OCI-M2 (cell line): ENCODE data around the gene EFR3B.
"Not testable (repeated sequence)": the region's sequence is repeated elsewhere in the genome, so short reads cannot be mapped to it uniquely, and the experiment has no call there.

ENCODE experiments used
- DNase-seq: peaks from one replicate; lab custom pipeline; 2025; ENCODE audit not compliant: unreplicated experiment; lab: John Stamatoyannopoulos, UW

Gene EFR3B

DNA sequence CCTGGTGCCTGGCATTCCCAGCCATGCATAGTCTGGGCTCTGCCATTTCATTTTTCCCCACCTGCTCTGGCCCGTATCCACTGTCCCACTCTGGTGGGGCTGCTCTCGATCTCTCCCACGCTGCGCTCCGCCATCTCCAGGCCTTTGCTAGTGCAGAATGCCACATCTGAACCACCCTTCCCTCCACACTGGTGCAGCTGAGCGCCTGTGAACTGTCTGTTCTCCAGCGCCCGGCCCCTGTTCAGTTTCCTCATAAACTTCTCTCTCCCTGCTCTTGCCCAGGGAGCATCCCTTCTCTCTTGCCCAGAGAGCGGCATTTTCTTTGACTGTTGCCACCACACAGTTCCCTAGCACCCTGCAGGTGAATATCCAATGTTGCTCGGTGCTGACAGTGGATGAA lies 105.0 kb downstream of the EFR3B start:
- DNase-seq = no peak

DNA sequence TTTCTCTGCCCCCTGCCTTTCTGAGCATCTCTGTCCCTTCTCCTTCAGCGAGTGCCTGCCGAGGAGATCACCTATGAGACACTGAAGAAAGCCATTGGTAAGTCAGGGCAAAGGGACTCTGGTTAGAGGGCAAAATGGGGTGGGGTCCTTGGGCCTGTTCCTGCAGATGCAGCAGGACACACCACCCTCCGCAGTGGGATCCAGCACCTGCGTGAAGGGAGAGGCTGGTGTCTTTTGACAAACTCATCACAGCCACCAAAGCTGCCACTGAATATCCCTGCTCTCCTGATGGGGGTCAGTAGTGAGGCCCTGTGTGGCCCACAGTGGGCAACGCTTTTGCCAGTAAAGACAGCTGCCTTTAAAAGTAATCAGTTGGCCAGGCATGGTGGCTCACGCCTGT lies 107.8 kb downstream of the EFR3B start:
- DNase-seq = no peak

GRCh38 chr2:25150993-25151392 lies 109.1 kb downstream of the EFR3B start:
- not testable (repeated sequence) for DNase-seq

DNA sequence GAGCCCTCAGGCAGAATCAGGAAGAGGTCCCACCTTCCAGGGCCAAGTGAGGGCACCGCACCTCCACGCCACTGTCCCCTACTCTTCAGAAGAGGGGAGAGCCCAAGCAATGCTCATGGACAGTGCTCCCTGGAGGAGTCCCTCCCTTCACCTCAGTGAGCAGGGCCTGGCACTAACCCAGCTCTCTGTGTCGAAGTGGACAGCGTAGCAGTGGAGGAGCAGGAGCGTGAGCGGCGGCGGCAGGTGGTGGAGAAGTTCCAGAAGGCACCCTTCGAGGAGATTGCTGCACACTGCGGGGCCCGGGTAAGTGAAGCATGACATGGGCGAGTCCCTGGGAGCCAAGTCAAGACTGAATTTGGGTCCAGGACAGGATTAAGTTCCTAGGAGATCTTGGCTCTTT lies 109.8 kb downstream of the EFR3B start:
- DNase-seq = no peak

DNA sequence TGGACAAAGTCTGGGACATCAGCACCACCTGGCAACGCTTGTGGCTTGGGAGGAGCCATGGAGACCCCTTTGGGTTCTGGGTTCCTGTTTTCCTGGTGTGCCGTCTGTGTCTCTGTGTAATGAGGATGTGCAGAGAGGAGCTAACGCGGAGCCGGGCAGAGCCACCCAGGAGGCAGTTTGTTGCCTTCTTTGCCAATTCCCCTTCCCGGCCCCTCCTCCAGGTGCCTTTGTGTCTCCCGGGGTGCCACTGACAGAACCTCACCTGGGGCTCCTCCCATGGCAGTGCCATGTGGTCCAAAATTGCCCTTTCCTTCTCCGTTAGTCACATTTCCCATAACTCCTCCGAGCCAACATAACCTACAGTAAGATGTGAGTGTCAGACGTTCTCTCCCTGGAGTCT lies 113.5 kb downstream of the EFR3B start:
- DNase-seq = no peak

DNA sequence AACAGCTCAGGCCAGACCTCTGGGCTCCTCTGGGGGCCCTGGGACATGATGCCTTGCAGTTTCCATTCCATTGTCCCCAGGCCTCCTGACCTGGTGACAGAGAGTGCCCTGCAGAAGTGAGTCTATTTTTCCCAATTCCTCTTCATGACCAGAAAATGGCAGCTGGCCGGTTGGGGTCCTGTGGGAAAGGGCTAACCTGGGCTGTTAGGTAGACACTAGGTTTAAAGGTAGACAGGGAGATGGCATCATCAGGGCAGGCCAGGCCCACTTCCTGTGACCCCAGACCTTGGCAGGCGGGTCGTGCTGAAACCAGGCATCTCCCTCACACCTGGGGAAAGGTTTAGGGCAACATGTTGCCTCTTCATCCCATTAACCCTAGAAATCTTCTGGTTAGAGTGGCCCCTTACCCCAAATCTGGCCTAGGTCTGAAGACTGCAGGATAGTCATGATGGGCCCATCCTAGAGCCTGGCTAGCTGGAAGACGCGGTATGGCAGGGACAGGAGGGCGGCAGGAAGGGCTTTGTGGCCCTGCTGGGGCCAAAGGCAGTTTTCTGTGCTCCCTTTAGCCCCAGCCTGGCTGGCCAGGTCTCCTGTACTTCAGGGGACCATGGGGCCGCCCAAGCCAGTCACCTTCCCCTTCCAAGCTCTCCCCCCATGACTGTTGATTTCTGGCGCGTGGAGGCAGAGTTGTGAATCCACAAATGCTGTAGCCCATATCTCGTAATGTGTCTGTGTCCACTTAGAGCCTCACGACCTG lies 116.4 kb downstream of the EFR3B start:
- no peak for DNase-seq

DNA sequence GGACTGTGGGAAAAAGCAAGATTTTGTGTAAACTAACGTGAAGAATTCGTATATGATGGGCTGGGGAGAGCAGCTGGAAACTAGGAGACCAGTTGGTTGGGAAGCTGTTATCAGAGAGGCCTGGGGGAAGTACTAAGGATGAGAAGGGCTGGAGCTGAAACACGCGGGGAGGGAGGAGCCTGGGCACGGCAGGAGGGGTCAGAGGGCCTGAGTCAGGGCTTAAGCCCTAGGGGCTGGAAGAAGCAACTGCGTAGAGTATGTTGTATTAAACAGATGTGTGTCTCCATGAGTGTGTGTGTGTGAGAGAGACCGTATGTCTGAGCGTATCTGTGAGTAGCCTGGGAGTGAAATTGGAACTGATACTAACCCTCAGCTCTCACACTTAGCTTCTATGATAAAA lies 118.1 kb downstream of the EFR3B start:
- DNase-seq = no peak

- no peak for DNase-seq
These were observed 118.5 kb downstream of the EFR3B start for GRCh38 chr2:25160376-25160775.

DNA sequence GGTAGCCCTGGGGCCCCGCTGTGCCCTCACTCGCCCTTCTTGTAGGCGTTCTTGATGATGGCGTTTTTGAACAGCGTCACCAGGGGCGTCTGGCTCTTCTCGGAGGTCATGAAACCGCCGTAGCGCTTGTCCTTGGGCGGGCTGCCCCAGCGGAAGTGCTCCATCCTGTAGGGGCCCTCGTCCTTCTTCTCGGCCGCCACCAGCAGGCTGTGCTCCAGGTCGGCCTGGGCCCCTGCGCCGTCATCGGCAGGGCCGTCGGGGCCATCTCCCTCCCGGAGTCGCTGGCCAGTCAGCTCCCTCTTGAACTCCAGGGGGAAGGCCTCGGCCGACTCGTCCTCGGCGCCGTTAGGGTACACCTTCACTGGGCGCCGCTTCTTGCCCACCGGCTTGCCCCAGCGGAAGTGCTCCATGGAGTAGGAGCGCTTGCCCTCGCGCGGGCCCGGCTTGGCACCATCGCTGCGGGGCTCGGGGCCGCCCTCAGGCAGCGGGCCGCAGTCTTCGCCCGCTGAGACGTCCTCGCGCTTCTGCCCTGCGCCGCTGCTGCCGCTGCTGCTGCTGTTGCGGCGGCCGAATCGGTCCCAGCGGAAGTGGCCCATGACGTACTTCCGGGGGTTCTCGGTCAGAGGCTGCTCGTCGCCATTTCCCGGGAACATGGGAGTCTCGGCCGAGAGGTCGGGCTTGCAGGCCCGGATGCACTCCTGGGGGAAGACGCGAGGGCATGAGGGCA lies 119.3 kb downstream of the EFR3B start:
- DNase-seq = no peak

- DNase-seq = not testable (repeated sequence)
These were observed 120.2 kb downstream of the EFR3B start for GRCh38 chr2:25162061-25162460.

- no peak for DNase-seq
These were observed 122.7 kb downstream of the EFR3B start for GRCh38 chr2:25164561-25164960.

DNA sequence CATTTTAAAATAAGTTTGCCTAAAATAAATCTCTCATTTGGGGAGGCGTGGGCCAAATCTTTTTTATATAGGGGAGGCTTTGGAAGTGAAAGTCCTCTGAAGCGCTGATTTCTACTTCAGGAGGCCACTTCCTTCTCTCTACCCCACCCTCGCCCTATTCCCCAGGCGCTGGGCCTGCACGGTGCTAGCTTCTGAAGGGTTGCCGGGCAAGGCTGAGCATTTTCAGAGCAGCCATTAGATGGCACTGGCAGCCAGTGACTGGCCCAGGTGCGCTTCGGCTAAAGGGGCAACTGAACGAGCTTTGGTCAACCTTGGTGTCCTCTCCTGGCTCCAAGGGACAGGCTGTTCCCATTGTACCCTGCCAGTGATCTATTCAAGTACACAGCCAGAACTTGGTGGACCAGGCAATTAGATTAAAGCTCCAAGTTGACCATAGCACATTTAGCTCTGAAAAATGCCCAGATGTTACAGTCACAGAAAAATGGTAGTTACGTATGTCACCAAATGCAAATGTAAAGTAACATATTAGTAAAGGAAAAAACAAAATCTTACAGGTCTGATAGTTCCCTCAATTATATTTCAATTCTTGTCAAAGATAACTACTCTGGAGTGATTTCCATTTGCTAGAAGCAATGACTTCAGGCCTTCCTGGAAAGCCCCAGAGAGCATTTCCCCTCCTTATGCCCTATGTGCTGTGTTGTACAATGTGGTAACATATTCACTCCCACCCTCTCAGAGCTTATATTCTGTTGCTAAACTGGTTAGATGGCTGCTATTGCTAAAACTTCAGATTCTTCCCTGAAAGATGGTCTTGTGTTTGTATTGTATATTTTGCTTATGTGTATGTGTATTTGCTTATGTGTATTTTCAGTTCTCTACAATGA lies 124.4 kb downstream of the EFR3B start:
- DNase-seq = no peak

DNA sequence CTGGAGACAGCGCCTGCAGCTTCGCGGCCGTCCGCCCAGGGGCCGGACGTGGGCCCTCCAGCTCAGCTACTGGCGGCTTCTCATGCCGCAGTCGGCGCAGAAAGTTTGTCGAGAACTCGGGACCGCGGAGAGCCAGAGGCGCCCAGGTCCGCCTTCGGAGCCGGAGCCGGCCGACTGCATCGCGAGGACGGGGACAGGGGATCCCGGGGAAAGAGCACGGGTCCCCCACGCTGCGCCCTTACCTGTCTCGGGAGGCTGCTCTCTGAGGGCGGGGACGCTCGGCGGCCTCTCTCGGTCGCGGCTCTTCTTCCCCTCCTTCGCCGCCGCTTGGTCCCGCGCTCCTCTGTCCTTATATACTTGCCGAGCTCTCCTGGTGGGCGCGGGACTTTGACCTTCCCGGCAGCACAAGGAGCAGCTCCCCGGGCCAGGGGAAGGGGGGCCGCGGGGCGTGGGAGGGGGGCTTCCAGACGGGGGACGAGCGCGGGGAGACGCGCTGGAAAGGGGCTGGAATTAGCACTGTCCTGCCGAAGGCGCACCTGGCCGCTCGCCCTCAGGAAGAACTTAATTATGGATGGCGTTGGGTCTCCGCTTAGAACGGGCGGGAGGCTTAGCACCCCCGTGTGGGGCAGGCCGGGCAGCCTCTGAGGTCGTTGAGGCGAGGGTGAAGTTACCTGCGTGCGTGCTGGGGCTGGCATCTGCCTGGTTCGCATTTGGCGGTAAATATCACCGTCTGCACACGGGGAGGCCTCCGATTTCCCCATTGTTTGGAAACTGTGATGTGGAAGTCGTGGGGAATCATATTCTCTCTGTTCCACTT lies 126.6 kb downstream of the EFR3B start, which contains the start of gene POMC:
POMC (minus strand) TSS at position 325 of the 817 bp plus-strand sequence. CDS start 3,808 bp downstream, outside the sequence.
- no peak for DNase-seq

DNA sequence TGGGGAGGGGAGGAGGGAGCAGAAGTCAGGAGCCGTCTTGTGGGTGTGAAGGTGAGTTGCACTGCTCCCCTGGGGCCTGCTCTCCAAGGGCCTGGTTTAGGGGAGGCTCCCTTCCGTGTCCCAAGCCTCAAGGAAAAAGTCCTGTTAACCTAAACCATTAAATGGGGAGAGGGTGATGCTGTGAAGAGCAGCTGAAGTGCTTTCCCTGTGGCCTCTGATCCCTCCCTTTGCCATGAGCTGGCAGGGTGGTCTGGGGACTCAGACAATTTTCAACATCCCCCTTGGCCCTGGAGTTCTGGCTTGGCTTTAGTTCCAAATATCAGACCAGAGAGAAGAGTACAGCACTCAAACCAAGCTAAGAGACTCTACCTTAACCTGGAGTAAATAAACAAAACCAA lies 127.2 kb downstream of the EFR3B start:
- DNase-seq = no peak

GRCh38 chr2:25170888-25171287 lies 129.0 kb downstream of the EFR3B start:
- DNase-seq = no peak

DNA sequence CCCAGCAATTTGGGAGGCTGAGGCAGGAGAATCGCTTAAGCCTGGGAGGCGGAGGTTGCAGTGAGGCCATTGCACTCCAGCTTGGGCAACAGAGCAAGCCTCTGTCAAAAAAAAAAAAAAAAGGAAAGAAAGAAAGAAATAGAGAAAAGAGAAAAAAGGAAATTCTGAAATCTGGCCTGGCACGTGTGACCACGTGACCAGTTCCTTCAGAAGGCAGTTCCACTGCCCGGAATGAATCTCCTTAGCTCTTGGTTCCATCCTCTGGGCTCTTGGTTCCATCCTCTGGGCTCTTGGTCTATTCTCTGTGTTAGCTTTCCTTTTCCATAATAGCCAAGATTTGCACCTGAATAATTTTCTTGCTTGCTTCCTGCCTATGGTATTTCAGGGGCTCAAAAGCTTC lies 131.8 kb downstream of the EFR3B start:
- no peak for DNase-seq

GRCh38 chr2:25174192-25174861 lies 132.5 kb downstream of the EFR3B start:
- no peak for DNase-seq

DNA sequence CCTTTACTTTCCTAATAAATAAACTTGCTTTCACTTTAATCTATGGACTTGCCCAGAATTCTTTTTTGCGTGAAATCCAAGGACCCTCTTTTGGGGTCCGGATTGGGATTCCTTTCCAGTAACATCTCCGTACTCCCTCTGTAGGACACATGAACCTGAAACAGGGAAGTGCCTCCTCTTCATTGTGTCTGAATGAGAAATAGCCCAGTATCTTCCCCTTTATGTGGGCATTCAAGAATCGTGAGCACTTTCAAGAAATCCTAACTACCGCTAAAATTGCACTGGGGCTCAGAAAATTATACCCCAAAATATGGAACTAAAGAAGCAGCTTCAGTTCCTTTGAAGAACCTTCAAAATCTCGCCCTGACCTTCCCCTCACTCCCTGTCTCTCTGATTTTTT lies 134.3 kb downstream of the EFR3B start:
- no peak for DNase-seq

DNA sequence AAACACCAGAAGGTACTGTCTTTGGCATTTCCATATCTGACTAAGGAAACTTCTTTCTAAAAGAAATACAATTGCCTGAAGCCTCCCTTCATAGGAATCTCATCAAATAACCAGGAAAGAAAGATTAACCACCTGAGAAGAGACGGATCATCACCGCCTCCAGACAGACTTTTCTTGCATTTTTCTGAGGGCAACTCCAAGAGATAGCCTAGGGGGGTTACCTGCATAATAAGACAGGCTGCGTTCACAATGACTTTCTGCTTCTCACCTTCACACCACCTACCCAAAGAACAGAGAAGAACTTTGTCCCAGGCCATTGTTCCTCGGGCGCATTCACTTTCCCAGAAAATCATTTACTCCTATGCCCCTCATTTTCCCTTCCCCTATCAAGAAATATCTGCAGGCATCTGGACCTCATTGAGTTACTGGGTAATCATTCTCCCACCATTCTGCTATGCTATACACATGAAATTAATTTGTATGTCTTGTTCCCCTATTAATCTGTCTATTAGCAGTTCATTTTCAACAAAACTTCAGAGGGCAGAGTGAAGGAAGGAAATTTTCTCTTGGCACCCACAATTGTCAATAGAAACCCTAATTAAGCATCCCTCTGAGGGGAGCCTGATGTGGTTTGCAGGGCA lies 134.8 kb downstream of the EFR3B start:
- no peak for DNase-seq

GRCh38 chr2:25177211-25177611 lies 135.3 kb downstream of the EFR3B start:
- DNase-seq = no peak
